GM10266 (cell line): Measurements from ENCODE around the gene WFDC1.
"Not testable (repeated sequence)": the region's sequence is repeated elsewhere in the genome, so short reads cannot be mapped to it uniquely, and the experiment has no call there.

ENCODE experiments used
- DNase-seq: peaks from one replicate; pipeline ENCODE4 v3.0.0; 2012; ENCODE audit errors: extremely low spot score
- TF ChIP-seq, protein P1 (sequence below): IDR thresholded peaks from 2 replicates; pipeline ENCODE4 v1.5.1; 2012; ENCODE audit warnings: mild to moderate bottlenecking, low read depth; ENCODE audit not compliant: control insufficient read depth, insufficient read depth; ENCODE audit errors: missing control alignments

Gene WFDC1

DNA sequence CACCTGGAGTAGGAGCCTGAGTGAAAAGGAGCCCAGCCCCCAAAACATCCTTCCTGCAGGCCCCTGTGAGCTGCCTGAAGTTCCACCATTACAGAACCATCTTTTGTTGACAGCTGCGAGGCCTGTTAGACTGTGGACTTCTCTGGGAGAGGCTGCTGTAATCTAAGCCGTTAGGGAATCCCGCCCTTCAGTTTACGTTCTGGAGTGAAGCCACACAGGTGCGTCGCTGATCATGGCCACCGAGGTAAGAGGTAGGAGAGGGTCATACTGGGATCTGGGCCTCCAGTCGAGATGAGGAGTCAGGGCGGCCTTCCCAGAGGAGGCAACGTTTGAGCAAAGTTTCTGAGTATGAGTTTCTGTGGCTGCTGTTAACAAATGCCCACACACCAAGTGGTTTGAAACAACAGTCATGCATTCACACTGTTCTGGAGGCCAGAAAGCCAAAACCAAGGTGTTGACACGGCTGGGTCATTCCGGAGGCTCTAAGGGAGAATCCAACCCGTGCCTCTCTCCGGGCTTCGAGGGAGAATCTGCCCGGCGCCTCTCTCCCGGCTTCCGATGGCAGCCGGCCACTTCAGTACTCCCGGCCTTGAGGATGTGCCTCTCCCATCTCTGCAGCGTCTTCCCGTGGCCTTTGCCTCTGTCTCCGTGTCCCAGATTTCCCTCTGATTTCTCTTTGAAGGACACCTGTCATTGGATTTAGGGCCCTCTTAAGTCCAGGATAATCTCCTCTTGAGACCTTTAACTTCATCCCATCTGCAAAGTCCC, 47.0 kb downstream of the WFDC1 start:
- DNase-seq: no peak
- TF ChIP-seq, protein P1, sequence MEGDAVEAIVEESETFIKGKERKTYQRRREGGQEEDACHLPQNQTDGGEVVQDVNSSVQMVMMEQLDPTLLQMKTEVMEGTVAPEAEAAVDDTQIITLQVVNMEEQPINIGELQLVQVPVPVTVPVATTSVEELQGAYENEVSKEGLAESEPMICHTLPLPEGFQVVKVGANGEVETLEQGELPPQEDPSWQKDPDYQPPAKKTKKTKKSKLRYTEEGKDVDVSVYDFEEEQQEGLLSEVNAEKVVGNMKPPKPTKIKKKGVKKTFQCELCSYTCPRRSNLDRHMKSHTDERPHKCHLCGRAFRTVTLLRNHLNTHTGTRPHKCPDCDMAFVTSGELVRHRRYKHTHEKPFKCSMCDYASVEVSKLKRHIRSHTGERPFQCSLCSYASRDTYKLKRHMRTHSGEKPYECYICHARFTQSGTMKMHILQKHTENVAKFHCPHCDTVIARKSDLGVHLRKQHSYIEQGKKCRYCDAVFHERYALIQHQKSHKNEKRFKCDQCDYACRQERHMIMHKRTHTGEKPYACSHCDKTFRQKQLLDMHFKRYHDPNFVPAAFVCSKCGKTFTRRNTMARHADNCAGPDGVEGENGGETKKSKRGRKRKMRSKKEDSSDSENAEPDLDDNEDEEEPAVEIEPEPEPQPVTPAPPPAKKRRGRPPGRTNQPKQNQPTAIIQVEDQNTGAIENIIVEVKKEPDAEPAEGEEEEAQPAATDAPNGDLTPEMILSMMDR: no peak

DNA sequence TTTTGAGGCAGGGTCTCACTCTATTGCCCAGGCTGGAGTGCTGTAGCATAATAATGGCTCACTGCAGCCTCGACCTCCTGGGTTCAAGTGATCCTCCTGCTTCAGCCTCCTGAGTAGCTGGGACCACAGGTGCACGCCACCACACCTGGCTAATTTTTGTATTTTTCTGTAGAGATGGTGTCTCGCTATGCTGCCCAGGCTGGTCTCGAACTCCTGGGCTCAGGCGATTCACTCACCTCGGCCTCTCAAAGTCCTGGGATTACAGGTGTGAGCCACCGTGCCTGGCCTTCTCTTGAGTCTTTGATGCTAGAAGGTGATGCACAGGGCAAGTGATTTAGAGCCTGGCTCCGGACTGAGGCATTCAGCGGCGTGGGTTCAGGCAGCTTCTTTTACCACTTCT, 49.1 kb downstream of the WFDC1 start:
- not testable (repeated sequence) for DNase-seq

DNA sequence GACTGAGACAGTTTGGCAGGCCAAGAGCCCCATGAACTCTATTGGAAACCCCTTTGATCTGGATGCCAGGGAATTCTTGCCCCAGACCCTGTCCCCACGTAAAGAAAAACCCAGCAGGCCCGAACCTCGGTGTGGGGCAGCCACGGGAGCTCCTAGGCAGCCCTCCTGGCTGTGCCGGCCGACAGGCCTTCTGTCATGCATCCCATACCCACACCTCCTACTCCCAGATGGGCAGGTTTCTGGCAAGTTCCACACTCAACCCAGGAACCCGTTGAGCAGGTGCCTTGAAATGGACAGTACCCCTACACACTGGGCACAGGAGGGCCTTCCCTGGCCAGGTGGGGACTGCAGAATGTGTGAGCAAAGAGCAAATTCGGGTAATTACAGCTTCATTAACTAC, 50.1 kb downstream of the WFDC1 start:
- TF ChIP-seq, protein P1: no peak
- DNase-seq: no peak

DNA sequence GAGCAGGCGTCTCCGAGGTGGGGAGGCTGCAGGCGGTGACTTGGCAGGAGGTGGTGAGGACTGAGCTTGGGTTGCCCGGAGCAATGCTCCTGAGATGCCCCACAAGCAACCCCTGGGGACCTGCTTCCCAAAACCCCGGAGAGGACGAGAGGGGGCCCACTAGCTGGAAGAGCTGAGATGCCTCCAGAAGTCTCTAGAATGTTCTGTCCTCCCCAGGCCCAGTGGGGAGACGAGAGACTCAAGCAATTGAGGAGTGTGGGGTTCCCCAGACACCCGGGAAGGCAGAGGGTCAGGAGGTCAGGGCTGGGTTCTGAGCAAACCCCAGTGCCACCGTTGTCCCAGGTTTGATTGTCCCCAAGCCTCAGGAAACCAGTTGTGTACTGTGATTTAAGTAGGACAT, 52.5 kb downstream of the WFDC1 start:
- no peak for DNase-seq
- TF ChIP-seq, protein P1: no peak

DNA sequence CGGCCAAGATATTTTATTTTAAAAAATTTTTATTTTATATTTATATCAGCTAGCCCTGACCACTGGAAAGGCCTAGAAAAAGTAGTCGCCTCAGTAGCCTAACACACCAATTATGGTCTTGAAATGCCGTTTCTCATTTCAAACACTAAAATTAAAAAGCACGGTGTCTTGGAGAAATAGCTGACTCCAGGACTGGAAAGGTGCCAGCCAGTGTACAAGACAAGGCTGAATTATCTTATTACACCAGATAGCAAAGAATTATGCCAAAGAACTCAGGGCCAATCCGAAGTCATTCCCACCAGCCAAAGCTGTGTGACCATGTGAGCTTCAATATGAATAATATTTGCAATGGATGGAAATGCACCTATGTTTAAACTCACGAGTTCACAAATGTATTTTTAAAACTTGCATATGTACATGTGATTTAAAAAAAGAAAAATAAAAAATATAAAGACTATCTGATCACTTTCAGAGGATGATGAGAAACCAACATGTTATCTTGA, 53.8 kb downstream of the WFDC1 start:
- TF ChIP-seq, protein P1: no peak
- no peak for DNase-seq

DNA sequence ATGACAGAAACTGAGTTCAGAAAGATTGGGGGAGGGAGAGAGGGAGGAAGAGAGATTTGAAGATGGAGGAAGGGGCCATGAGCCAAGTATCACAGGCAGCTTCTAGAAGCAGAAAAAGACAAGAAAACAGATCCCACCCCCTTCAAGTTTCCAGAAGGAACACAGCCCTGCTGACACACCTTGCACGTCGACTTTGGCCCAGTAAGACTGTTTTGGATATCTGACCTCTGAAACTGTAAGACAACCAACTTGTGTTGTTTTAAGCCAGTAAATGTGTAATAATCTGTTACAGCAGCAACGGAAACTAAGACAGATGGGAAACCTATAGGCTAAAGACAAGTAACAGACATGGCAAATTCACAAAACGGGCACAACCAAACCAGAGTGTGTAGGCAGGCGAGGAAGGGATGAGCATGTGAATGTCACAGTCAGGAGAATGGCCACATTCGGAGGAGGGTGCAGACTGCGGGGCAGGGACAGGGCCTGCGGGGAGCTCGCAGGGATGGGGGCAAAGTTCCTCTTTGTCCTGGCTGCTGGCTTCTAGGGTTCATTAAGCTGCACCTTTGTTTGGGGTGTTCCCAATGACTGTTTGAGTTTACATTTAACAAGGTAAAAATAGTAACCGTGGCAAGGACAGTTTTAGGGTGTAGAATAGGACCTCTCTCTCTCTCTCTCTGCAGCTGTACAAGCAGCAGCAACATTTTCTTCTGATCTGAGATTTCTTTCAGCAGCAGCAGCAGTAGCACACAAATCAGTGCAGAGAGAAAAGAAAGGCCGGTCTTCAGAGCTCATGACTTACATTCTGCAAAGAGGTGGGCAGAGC, 55.4 kb downstream of the WFDC1 start:
- no peak for DNase-seq
- TF ChIP-seq, protein P1: no peak

DNA sequence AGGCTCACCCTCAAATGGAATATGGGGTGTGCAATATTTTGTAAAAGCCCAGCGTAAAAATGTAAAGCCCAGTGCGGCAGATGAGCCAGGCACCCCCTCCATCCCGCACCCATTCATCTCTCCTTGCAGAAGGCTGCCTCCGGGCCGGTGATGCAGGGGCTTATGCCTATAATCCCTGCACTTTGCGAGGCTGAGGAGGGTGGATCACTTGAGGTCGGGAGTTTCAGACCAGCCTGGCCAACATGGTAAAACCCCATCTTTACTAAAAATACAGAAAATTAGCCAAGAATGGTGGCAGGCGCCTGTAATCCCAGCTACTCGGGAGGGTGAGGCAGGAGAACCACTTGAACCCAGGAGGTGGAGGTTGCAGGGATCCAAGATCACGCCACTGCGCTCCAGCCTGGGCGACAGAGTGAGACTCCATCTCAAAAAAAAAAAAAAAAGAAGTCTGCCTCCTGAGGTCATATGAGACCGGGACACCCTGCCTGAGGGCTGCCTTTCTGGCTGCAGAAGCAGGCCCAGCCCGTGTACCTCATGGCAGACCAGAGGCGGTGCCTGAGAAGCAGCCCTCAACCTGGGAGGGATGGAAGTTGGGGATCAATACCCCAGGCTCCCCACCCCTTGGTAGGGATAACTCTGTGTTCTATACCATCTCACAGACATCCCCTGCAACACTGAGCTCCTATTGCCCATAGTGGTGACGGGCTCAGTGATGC, 56.2 kb downstream of the WFDC1 start:
- TF ChIP-seq, protein P1: no peak
- no peak for DNase-seq
